Stimulated activated CD8-positive, alpha-beta memory T cell treated with anti-CD3 and anti-CD28 coated beads, Interleukin-15, amount 100 ng/mL, for 4 hours (primary cell): Measurements from ENCODE around the gene SHF.

Source experiments
- DNase-seq, 2 donors: peaks; one replicate each; pipeline ENCODE4 v3.0.0-alpha.2; 2020; ENCODE audit warnings: low read depth in 2 of 2

SHF gene

DNA sequence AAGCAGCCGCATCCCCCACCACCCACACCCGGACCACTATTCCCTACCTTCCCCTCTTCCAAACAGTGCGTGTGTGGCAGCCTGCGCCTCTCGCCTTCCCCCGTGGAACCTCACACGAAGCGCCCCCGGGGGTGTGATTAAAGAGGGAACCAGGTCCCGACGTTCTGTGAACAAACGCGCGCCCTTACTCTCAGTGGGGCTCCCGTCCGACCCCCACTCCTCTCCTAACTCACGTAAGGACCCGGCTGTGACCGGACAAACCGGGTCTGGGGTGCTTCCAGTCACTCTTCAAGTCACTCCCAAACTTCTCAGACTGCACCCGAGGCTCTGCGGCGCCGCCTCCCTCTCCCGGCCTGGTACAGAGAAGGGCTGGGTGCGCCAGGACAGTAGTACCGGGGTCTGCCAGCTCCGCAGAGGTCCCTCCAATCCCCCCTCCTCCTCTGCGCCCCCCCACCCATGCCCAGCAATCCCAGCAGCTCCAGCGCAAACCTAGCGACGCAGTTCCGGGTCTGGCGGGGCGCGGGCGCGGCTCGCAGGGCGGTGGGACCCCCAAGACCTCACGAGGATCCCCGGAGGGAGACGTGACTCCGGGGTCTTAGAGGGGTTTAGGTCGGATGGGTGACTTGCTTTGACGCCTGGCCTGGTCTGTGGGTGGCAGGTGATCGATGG, 58.7 kb downstream of the SHF start:
- no peak for DNase-seq

DNA sequence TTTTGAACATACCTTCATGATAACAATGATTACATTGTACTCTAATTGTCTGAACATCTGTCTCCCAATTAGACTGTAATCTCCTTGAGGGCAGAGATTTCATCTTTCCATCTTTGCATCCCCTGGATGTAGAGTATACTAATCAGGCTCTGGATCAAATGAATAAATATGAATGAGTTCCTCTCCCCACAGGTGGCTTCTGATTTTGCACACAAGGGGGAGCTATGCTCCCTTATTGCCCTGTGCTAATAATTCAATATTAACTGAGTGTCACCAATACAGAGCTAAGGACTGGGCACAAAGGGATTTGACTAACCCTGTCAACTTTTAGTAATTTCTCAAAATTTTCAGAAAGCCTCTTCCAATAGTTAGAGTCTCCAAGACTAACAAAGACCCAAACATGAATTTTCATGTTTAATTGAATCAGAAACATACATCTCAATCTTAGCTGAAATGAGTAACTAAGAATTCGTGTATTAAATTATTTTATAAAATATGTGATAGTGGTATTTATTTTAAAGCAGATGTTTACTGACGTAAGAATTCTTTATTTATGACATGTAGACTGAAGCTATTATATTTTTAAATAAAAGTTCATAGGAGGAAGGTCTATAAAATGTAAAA, 61.1 kb downstream of the SHF start:
- DNase-seq, result no peak

DNA sequence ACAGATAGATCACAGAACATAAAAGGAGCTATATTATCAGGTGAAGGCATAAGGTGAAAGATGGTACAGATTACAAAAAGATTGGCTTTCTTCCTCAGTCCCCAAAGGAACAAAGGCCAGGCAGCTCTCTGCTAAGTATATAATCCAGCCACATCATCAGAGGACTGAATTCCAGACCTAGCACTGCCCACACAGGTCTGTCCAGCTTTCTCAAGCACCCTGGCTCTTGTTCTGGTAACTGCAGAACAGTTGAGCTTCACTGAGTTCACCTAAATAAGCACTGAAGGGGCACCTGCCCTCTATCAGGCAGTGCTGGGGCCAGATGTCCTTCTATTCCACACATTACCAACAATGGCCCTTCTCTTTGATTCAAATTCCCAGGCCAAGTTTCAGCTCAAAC, 64.4 kb downstream of the SHF start:
- DNase-seq, result no peak

DNA sequence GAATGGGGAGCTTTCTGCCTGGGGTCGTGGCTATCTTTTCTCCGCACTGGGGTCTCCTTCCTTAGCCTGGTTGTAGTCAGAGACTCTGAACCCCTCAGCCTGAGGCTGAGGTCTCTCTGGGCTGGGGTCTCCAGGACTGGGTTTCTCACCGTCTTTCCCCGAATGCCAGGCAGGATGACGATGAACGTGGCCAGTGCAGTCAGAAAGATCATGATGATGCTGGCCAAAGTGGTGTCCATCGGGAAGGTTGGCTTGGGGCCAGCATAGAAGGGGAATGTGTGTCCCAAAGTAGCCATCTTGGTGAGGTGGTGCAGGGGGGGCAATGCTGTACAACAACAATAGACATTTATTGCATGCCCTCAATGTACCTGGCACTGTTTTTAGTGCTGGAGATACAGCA, 65.0 kb downstream of the SHF start:
- DNase-seq, result no peak

DNA sequence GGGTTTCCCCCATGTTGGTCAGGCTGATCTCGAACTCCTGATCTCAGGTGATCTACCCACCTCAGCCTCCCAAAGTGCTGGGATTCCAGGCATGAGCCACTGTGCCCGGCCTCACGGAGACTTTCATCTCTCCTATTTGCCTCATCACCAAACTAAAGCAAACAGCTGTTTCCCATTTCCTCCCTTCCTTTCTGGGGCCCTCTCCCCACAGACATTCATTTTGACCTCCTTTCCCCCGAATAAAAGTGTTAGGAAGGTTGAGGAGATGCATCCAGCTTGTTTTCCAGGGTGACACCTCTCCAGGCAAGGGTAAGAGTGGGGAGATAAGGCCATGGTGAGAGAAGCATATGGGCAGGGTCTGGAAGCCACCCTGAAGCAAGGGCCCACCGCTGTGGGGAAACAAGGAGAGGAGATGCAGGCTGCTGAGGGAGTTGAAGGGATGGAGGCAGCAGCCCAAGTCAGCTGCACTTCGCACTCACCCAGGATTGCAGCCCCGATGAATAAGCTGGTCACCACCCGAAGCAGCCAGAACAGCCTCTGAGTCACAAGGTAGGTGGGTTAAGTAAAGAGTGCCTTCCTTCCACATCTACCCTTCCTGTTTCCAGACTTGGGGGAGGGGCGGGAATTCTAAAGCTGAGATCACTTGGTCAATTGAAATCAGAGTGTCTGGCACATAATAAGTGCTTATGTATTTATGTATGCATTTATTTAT, 65.9 kb downstream of the SHF start:
- DNase-seq, result no peak

DNA sequence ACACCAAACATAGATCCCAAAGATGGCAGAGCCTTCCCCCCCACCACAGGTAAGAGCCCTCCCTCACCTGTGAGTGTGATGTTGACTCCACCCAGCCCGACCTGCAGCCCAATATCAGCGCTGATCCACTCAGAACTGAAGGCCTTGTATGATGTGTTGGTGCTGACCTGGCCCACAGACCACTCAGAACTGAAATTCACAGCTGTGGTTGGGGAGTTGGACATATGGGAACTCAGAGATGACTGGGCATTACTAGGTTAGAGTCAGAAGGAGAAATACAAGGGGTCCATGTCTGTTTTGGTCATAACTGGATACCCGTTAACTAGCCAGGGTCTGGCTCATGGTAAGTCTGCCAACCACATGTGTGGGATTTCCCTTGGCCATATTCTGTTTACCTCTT, 66.7 kb downstream of the SHF start:
- DNase-seq, result no peak

DNA sequence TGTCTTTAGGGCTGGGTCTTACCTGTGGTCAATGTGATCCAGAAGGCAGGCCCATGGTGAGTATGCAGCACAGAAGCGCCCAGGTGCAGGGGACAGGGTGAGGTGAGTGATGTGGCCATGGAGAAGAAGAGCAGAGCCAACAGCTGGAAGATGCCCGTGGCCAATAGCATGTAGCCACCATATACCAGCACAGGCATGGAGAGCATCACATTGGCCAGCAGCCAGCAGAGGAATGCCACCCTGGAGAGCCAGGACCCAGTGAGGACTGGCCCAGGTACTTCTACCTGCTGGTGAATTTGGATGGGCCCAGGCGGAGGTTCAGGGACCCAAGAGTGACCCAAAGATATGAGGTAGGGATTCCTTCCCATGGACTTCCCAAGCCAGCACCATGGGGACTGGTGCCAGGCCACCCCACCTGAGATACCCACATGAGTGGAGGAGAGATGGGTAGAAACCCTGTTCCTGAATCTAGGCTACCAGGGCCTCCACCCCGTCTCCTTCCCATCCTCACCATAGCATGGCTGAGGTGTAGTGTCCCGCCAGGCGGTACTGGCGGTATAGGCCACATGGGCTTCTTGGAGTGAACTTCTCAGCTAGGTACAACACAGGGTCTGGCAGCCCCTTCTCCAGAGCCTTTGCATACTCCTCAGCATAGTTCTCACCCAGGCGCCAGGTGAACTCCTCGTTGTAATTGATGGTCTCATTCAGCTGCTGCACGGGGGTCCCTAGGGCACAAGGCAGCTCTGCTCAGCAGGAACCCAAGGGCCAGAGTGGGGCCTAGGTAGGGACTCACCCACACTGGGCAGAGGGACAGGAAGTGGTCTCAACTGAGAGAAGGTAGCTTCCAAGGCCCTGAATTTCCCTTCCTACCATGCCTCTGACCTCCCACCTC, 67.4 kb downstream of the SHF start:
- no peak for DNase-seq

DNA sequence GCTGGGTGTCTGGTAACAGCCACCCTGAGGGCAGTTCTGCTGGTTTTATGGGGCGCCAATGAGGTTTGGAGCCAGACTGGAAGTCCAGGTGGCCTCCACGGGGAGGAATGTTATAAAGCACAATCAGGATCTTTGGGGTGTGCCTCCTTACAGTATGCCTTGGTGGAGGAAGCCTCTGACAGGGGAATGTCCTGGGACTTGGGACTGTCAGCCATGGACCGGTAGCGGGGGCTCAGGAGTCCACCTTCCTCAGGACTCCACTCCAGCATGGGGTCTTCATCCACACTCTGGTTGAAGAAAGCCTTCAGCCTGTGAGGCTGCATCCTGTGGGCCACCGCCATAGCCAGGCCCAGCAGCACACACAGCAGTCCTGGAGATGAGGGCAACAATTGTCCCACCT, 68.8 kb downstream of the SHF start:
- no peak for DNase-seq

DNA sequence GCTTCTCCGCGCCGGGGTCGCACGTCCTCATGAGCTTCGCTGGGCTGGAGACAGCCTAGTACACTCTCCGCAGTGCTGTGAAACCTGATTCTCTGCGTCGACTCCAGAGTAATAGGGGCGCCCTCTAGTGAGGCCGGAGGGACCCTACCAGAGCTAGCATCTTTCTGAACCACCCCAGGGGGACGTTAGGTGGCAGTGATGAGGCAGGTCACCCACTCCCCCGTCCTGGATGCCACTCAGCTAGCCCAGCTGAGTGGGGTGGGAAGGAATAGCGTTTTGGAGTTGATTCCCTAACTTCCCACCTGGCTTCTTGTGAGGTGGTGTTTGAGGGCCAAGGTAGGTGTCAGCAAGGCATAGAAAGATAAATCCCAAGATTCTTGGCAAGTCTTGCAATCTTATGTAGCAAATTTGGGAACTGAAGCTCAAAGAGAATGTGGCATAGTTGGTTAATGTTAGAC, 69.6 kb downstream of the SHF start:
- peak; percentile 57 to 70 for DNase-seq

DNA sequence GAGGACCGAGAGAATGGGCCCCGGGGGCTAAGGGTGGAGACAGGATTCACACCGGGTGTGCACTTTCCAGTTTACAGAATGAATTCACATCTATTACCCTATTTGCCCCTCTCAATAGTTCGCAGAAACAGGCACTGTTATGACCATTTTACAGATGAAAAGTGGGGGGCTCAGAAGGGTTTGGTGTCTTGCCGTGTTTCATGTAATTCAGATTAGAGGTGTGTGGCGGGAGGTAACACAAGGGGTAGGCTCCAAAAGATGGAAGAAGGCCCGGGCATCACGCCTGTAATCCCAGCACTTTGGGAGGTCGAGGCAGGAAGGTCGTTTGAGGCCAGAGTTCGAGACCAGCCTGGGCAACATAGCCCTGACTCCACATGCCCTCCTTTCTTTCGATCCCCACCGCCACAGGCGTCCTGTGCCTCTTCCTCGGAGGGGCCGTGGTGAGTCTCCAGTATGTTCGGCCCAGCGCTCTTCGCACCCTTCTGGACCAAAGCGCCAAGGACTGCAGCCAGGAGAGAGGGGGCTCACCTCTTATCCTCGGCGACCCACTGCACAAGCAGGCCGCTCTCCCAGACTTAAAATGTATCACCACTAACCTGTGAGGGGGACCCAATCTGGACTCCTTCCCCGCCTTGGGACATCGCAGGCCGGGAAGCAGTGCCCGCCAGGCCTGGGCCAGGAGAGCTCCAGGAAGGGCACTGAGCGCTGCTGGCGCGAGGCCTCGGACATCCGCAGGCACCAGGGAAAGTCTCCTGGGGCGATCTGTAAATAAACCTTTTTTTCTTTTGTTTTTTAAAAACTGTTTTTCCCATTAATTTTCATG, 70.2 kb downstream of the SHF start:
- no peak for DNase-seq
